ENCODE measurements around the gene WASF2.
A peak's percentile ranks its signal among the peaks of the same experiment; 100 is the strongest.

GRCh38 chr1:27391511-27392095 is 98.4 kb downstream of the WASF2 start:
- TF ChIP-seq CTCF (IDR thresholded peaks at IDR 0.05) (no peak), POLR2A (IDR thresholded peaks at IDR 0.05) (no peak), POLR2AphosphoS5 (IDR thresholded peaks at IDR 0.05; ENCODE audit: insufficient read depth in 1 of 2, low read depth in 1 of 2) (peak in 1 of 2 donors; percentile 10)

Data from vagina (tissue), 2 donors.